ENCODE results near the gene CSRNP2.
A peak's percentile ranks its signal among the peaks of the same experiment; 100 is the strongest.
"Not testable (repeated sequence)": the region's sequence is repeated elsewhere in the genome, so short reads cannot be mapped to it uniquely, and the experiment has no call there.

Gene CSRNP2

GRCh38 chr12:51083126-51083833, at the start of gene CSRNP2:
Gene CSRNP2, minus strand, starts transcription at chr12:51083596. Its CDS starts 7,035 bp downstream, at chr12:51076561.
- DNase-seq (ENCODE audit: low read depth, low spot score): peak; percentile 90

- no peak for DNase-seq (ENCODE audit: low read depth, low spot score)
Measured at GRCh38 chr12:51132693-51133092, 49.3 kb upstream of the CSRNP2 start.

- no peak for DNase-seq (ENCODE audit: low read depth, low spot score)
Measured at GRCh38 chr12:51131745-51132521, 48.5 kb upstream of the CSRNP2 start.

GRCh38 chr12:51128919-51129318, 45.5 kb upstream of the CSRNP2 start:
- no peak for DNase-seq (ENCODE audit: low read depth, low spot score)

GRCh38 chr12:51127050-51127729, 43.8 kb upstream of the CSRNP2 start:
- DNase-seq (ENCODE audit: low read depth, low spot score): no peak

GRCh38 chr12:51126297-51126696, 42.9 kb upstream of the CSRNP2 start:
- DNase-seq (ENCODE audit: low read depth, low spot score): no peak

- DNase-seq (ENCODE audit: low read depth, low spot score): no peak
Measured at GRCh38 chr12:51124504-51124903, 41.1 kb upstream of the CSRNP2 start.

- DNase-seq (ENCODE audit: low read depth, low spot score): no peak
Measured at GRCh38 chr12:51122844-51123243, 39.4 kb upstream of the CSRNP2 start.

GRCh38 chr12:51118706-51119105, 35.3 kb upstream of the CSRNP2 start:
- no peak for DNase-seq (ENCODE audit: low read depth, low spot score)

GRCh38 chr12:51115533-51115932, 32.1 kb upstream of the CSRNP2 start:
- no peak for DNase-seq (ENCODE audit: low read depth, low spot score)

GRCh38 chr12:51108136-51108535, 24.7 kb upstream of the CSRNP2 start:
- no peak for DNase-seq (ENCODE audit: low read depth, low spot score)

- no peak for DNase-seq (ENCODE audit: low read depth, low spot score)
Measured at GRCh38 chr12:51103977-51104376, 20.6 kb upstream of the CSRNP2 start.

GRCh38 chr12:51098611-51099010, 15.2 kb upstream of the CSRNP2 start:
- no peak for DNase-seq (ENCODE audit: low read depth, low spot score)

- no peak for DNase-seq (ENCODE audit: low read depth, low spot score)
Measured at GRCh38 chr12:51090705-51091229, 7.4 kb upstream of the CSRNP2 start.

- no peak for DNase-seq (ENCODE audit: low read depth, low spot score)
Measured at GRCh38 chr12:51087818-51088217, 4.4 kb upstream of the CSRNP2 start.

- DNase-seq (ENCODE audit: low read depth, low spot score): no peak
Measured at GRCh38 chr12:51086933-51087332, 3.5 kb upstream of the CSRNP2 start.

GRCh38 chr12:51085757-51086156, 2.4 kb upstream of the CSRNP2 start:
- DNase-seq (ENCODE audit: low read depth, low spot score): no peak

- no peak for DNase-seq (ENCODE audit: low read depth, low spot score)
Measured at GRCh38 chr12:51082561-51083125, 753 bp downstream of the CSRNP2 start.

GRCh38 chr12:51081421-51081820, 2.0 kb downstream of the CSRNP2 start:
- no peak for DNase-seq (ENCODE audit: low read depth, low spot score)

GRCh38 chr12:51080136-51080535, 3.3 kb downstream of the CSRNP2 start:
- DNase-seq (ENCODE audit: low read depth, low spot score): no peak

- not testable (repeated sequence) for DNase-seq (ENCODE audit: low read depth, low spot score)
Measured at GRCh38 chr12:51078866-51079265, 4.5 kb downstream of the CSRNP2 start.

- DNase-seq (ENCODE audit: low read depth, low spot score): not testable (repeated sequence)
Measured at GRCh38 chr12:51078346-51078745, 5.0 kb downstream of the CSRNP2 start.
